BE2C (cell line): ENCODE results near the gene HNRNPK.

ENCODE experiments used
- DNase-seq: peaks from one replicate; pipeline ENCODE4 v3.0.0-alpha.2; 2020
- H3K27me3 ChIP-seq: fragments of 250-450 bp; sonication (Bioruptor Pico); 2 replicates; pipeline ENCODE4 v1.5.1; 2020; ENCODE audit warnings: mild to moderate bottlenecking
- H3K36me3 ChIP-seq: fragments of 250-450 bp; sonication (Bioruptor Pico); 2 replicates; pipeline ENCODE4 v1.5.1; 2020; ENCODE audit warnings: mild to moderate bottlenecking
- H3K4me1 ChIP-seq: fragments of 250-450 bp; sonication (Bioruptor Pico); 2 replicates; pipeline ENCODE4 v1.5.1; 2020
- H3K4me3 ChIP-seq: 2 replicates; pipeline ENCODE4 v1.5.1; 2011; ENCODE audit warnings: low read depth, low read length
- H3K9me3 ChIP-seq: fragments of 250-450 bp; sonication (Bioruptor Pico); 2 replicates; pipeline ENCODE4 v1.5.1; 2020
- TF ChIP-seq, protein P1 (sequence below): IDR thresholded peaks from 2 replicates; pipeline ENCODE4 v1.5.1; 2012; ENCODE audit warnings: mild to moderate bottlenecking, low read depth, low read length

Gene HNRNPK

DNA sequence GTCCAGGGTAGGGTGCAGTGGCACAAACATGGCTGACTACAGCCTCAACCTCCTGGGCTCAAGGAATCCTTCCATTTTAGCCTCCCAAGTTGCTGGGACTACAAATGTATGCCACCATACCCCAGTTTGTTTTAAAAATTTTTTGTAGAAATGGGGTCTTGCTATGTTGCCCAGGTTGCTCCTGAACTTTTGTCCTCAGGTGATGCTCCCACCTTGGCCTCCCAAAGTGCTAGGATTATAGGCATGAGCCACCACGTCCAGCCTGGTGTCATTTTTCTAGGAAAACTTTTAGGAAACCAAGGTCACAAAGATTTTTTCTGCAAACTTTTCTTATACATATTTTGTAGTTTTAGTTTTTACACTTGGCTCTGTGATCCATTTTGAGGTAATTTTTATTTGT lies 11.3 kb upstream of the HNRNPK start:
- Histone ChIP-seq H3K4me1 (no peaks in the 10 kb centered on the region), H3K36me3 (peaks cover 13% of the 10 kb centered on the region)

DNA sequence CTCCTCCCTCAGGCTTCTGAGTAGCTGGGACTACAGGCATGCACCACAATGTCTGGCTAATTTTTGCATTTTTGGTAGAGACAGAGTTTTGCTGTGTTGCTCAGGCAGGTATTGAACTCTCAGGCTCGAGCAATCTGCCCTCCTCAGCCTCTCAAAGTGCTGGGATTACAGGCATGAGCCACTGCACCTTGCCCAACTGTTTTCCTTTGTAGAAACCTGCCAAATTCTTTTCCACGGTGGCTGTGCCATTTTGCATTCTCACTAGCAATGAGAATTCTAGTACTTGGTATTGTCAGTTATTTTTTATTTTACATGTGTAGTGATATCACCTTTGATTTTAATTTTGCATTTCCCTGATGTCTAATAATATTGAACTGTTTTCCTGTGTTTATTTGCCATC lies 8.4 kb upstream of the HNRNPK start:
- H3K9me3 ChIP-seq, result no peaks in the 10 kb centered on the region
- peaks cover 13% of the 10 kb centered on the region for H3K36me3 ChIP-seq
- no peaks in the 10 kb centered on the region for H3K4me1 ChIP-seq
- TF ChIP-seq, protein P1, sequence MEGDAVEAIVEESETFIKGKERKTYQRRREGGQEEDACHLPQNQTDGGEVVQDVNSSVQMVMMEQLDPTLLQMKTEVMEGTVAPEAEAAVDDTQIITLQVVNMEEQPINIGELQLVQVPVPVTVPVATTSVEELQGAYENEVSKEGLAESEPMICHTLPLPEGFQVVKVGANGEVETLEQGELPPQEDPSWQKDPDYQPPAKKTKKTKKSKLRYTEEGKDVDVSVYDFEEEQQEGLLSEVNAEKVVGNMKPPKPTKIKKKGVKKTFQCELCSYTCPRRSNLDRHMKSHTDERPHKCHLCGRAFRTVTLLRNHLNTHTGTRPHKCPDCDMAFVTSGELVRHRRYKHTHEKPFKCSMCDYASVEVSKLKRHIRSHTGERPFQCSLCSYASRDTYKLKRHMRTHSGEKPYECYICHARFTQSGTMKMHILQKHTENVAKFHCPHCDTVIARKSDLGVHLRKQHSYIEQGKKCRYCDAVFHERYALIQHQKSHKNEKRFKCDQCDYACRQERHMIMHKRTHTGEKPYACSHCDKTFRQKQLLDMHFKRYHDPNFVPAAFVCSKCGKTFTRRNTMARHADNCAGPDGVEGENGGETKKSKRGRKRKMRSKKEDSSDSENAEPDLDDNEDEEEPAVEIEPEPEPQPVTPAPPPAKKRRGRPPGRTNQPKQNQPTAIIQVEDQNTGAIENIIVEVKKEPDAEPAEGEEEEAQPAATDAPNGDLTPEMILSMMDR, result no peak
- DNase-seq, result no peak
- no peaks in the 10 kb centered on the region for H3K27me3 ChIP-seq
- no peak overlapping the region for H3K4me3 ChIP-seq

More for the DNA sequence above, 11.3 kb upstream of the HNRNPK start:
- H3K27me3 ChIP-seq, result no peaks in the 10 kb centered on the region
- no peak overlapping the region for H3K4me3 ChIP-seq
- no peaks in the 10 kb centered on the region for H3K9me3 ChIP-seq
- no peak for DNase-seq
- TF ChIP-seq, protein P1, result no peak

DNA sequence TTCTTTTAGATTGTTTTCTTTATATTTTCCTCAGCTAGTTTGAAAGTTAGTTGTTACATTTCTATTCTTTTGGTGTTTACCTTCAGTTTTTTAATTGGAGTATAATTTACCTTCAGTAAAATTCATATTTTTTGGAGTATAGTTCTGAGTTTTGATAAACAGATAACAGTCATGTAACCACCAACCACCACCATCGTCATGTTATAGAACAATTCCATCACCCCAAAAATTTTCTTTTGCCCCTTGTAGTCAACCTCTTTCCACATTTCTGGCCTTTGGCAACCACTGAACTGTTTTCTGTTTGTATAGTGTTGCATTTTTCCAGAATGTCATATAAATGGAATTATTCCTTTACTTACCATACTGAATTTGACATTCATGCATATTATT lies 7.4 kb upstream of the HNRNPK start:
- no peak for DNase-seq
- no peaks in the 10 kb centered on the region for H3K4me1 ChIP-seq
- no peak overlapping the region for H3K4me3 ChIP-seq
- no peaks in the 10 kb centered on the region for H3K27me3 ChIP-seq
- no peaks in the 10 kb centered on the region for H3K9me3 ChIP-seq
- H3K36me3 ChIP-seq, result peaks cover 13% of the 10 kb centered on the region
- TF ChIP-seq, protein P1, result no peak

DNA sequence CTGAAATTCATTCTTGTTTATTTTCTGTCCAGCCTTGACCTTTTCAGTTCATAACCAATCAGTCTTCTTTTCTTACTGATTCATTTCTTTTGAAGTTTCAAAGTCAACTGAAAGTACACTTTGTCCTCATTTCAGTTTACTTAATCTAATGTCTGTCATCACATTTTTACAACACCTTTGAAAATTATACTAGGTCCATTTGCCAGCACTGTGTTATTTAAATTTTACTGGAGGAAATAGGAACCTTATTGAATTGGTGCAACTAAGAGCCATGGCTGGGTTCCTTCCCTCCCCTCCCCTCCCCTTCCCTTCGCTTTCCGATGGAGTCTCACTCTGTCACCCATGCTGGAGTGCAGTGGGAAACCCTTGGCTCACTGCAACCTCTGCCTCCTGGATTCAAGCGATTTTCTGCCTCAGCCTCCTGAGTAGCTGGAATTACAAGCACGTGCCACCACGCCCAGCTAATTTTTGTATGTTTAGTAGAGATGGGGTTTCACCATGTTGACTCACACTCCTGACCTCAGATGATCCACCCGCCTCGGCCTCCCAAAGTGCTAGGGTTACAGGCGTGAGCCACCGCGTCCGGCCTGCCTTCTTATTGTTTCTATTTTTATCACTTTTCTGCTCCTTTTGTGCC lies 6.9 kb upstream of the HNRNPK start:
- TF ChIP-seq, protein P1, result no peak
- peaks cover 13% of the 10 kb centered on the region for H3K36me3 ChIP-seq
- H3K4me1 ChIP-seq, result no peaks in the 10 kb centered on the region
- no peaks in the 10 kb centered on the region for H3K27me3 ChIP-seq
- H3K9me3 ChIP-seq, result no peaks in the 10 kb centered on the region
- DNase-seq, result no peak
- H3K4me3 ChIP-seq, result no peak overlapping the region

DNA sequence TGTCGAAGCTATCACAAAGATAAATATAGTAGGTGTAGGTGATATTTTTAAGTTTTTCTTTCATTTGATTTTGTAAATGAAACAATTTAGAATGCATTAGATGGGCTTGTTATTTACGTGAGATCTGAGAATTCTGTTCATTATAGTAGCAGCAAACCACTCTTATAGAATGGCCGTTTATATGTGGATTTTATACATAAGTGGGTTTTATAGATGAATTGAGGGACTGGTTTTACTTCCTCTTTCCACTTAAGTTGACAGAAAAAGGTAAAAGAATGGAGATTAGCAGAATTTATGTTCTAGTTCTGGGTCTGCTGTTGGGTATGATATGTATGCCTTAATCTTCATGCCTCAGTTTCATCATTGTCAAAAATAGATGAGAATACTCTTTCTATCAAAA lies 6.2 kb upstream of the HNRNPK start:
- DNase-seq, result no peak
- TF ChIP-seq, protein P1, result no peak
- H3K4me1 ChIP-seq, result no peaks in the 10 kb centered on the region
- no peaks in the 10 kb centered on the region for H3K27me3 ChIP-seq
- H3K36me3 ChIP-seq, result peaks cover 13% of the 10 kb centered on the region
- H3K9me3 ChIP-seq, result no peaks in the 10 kb centered on the region
- no peak overlapping the region for H3K4me3 ChIP-seq

DNA sequence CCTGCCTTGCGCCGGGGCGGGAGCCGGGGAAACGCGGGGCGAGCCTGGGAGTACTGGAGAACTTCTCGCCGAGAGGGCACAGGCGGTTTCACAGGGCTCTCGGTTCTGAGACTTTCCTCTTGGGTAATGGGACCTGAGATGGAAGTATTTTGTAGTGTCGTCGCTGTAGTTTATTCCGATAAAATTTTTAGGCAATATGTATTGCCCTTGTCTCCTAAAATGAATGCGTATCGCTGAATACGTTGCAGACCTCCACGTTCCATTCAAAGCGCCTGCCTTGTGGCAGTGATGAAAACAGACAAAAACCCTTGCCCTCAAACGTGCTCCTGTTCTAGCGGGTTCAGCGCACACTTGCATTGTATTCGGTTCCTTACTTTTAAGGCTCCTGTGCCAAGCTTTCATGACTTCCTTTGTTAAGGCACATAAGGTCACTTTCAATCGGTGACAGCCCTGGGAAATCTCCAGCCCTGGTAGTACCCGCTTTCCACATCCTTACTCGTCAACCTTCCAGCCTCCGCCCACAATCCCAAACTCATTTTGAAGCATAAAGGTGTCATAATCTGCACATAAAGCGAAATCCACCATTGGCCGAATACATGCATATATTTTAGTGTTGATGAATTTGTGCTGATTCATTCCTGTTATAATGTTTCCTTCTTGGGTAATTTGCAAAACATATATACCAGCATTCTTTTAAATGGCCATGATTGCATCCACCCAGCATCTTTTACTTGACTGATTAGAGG lies 1.3 kb upstream of the HNRNPK start:
- H3K4me1 ChIP-seq, result peaks cover 3% of the 10 kb centered on the region; the same call in 1 of the 2 replicates
- H3K27me3 ChIP-seq, result no peaks in the 10 kb centered on the region
- TF ChIP-seq, protein P1, result no peak
- peaks cover 35% of the 10 kb centered on the region for H3K36me3 ChIP-seq
- DNase-seq, result peak; percentile 52
- H3K9me3 ChIP-seq, result no peaks in the 10 kb centered on the region
- H3K4me3 ChIP-seq, result peak overlapping the region; percentile 98
